Kidney epithelial cell (primary cell): ENCODE measurements around the gene P3H2. TPM values are rescaled to one million over a fixed set of nuclear protein-coding genes. Genes with fewer than 3 reads are reported as not detected.

Experiments
- DNase-seq: peaks from one replicate; pipeline ENCODE4 v3.0.0-alpha.2; 2010; ENCODE audit warnings: low read depth
- H3K27me3 ChIP-seq: 2 replicates; pipeline ENCODE4 v1.6.0; 2011; ENCODE audit warnings: low read length; ENCODE audit not compliant: control insufficient read depth, insufficient read depth
- H3K36me3 ChIP-seq: 2 replicates; pipeline ENCODE4 v1.5.1; 2011; ENCODE audit warnings: low read length; ENCODE audit not compliant: control insufficient read depth, insufficient read depth
- H3K4me3 ChIP-seq: 2 replicates; pipeline ENCODE4 v1.5.1; 2011; ENCODE audit warnings: low read depth, mild to moderate bottlenecking, control low read depth, low read length
- CTCF ChIP-seq: IDR thresholded peaks from 2 replicates; pipeline ENCODE4 v1.5.1; 2011; ENCODE audit warnings: mild to moderate bottlenecking, moderate library complexity, low read length, control low read depth, inconsistent platforms; ENCODE audit not compliant: insufficient read depth, poor library complexity, severe bottlenecking
- total RNA-seq: library from RNA; depleted of rRNA; stranded (reverse); fragments of >200 nt; gene quantifications from 2 replicates; pipeline ENCODE4 v1.2.3, GENCODE V29; 2015

Gene P3H2
- total RNA-seq, 1 donor from 2014 or later, result 27.8 TPM

GRCh38 chr3:190031887-190032752 lies 88.6 kb downstream of the P3H2 start:
- no peaks in the 10 kb centered on the region for H3K36me3 ChIP-seq
- no peak for TF ChIP-seq CTCF
- H3K27me3 ChIP-seq, result no peaks in the 10 kb centered on the region
- no peak for DNase-seq
- H3K4me3 ChIP-seq, result no peak overlapping the region

GRCh38 chr3:190027116-190027515 lies 93.6 kb downstream of the P3H2 start:
- DNase-seq, result no peak
- no peak overlapping the region for H3K4me3 ChIP-seq
- no peaks in the 10 kb centered on the region for H3K36me3 ChIP-seq
- no peak for TF ChIP-seq CTCF
- H3K27me3 ChIP-seq, result no peaks in the 10 kb centered on the region

GRCh38 chr3:190026154-190026553 lies 94.5 kb downstream of the P3H2 start:
- H3K27me3 ChIP-seq, result no peaks in the 10 kb centered on the region
- no peak for DNase-seq
- TF ChIP-seq CTCF, result no peak
- H3K4me3 ChIP-seq, result no peak overlapping the region
- no peaks in the 10 kb centered on the region for H3K36me3 ChIP-seq

GRCh38 chr3:190024912-190025311 lies 95.8 kb downstream of the P3H2 start:
- no peak for TF ChIP-seq CTCF
- no peaks in the 10 kb centered on the region for H3K27me3 ChIP-seq
- DNase-seq, result no peak

GRCh38 chr3:190019844-190020243 lies 100.9 kb downstream of the P3H2 start:
- no peak for TF ChIP-seq CTCF

More at GRCh38 chr3:190024912-190025311, 95.8 kb downstream of the P3H2 start:
- H3K4me3 ChIP-seq, result no peak overlapping the region
- no peaks in the 10 kb centered on the region for H3K36me3 ChIP-seq

GRCh38 chr3:190019006-190019405 lies 101.7 kb downstream of the P3H2 start:
- DNase-seq, result no peak
- TF ChIP-seq CTCF, result no peak
- no peak overlapping the region for H3K4me3 ChIP-seq
- no peaks in the 10 kb centered on the region for H3K27me3 ChIP-seq
- peaks cover 1% of the 10 kb centered on the region for H3K36me3 ChIP-seq

More at GRCh38 chr3:190019844-190020243, 100.9 kb downstream of the P3H2 start:
- Histone ChIP-seq H3K4me3 (no peak overlapping the region), H3K27me3 (no peaks in the 10 kb centered on the region), H3K36me3 (peaks cover 1% of the 10 kb centered on the region)
- DNase-seq, result no peak
